ENCODE data around the gene M1AP. TPM values are rescaled to one million over a fixed set of nuclear protein-coding genes. Genes with fewer than 3 reads are reported as not detected.
A peak's percentile ranks its signal among the peaks of the same experiment; 100 is the strongest.

Gene M1AP
- total and polyA plus RNA-seq, 2 of the 8 experiments (the other 6 are each of a cell fraction or from before 2014, with no cell fraction given): 4.8 TPM

DNA sequence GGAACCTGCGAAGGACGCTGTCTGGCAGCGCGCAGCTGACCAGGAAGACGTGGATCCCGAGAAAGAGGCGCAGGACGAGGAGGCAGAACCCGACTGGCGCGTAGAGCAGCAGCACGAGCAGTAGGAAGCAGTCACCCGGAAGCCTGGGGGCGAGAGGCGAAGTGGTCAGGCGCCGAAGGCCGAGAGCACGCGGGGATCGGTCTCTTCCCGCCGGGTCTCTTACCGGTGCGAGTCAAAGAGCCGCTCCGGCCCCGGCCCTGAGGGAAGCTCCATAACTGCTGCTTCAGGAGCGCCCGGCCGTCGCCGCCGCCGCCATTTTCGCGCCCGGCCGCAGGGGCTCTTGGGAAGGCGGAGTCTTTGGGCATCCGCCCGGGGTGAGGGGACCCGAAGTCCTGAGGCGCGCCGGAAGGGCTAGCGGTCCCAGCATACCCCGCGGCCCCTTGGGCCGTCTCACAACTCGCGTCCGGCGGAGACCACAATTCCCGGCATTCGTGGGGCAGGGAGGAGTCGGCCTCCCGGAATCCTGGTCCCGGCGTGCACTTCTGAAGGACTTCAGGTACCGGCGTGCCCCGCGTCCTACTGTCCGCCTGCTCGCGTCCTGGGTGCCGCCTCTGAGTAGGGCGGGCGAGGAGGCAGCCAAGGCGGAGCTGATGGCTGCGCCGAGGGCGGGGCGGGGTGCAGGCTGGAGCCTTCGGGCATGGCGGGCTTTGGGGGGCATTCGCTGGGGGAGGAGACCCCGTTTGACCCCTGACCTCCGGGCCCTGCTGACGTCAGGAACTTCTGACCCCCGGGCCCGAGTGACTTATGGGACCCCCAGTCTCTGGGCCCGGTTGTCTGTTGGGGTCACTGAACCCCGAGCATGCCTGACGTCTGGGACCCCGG lies 118.5 kb downstream of the M1AP start, which contains the start of the genes AUP1 and HTRA2 (continued):
- TF ChIP-seq RNF2 (IDR thresholded peaks at IDR 0.05; ENCODE audit: borderline replicate concordance, low read depth, low read length, missing control alignments, poor library complexity, severe bottlenecking) (no peak), CBX8 (IDR thresholded peaks at IDR 0.05; ENCODE audit: borderline replicate concordance, low read depth, low read length) (no peak), TAF1 (IDR thresholded peaks at IDR 0.05; ENCODE audit: low read depth, low read length) (peak; percentile 96), NANOG (IDR thresholded peaks at IDR 0.05; ENCODE audit: insufficient read depth, low read depth, low read length, poor library complexity, severe bottlenecking) (peak; percentile 3), SIRT6 (IDR thresholded peaks at IDR 0.05; ENCODE audit: low read length) (no peak), HDAC2 (IDR thresholded peaks at IDR 0.05; ENCODE audit: borderline replicate concordance in 1 of 2, low read depth in 2 of 2, low read length in 2 of 2) (peak in 1 of 2 experiments; percentile 37; a peak in 1 of 4 replicates), KDM4A (IDR thresholded peaks at IDR 0.05; ENCODE audit: low read depth, low read length, severe bottlenecking) (peak; percentile 88)
- TF ChIP-seq, protein P1, sequence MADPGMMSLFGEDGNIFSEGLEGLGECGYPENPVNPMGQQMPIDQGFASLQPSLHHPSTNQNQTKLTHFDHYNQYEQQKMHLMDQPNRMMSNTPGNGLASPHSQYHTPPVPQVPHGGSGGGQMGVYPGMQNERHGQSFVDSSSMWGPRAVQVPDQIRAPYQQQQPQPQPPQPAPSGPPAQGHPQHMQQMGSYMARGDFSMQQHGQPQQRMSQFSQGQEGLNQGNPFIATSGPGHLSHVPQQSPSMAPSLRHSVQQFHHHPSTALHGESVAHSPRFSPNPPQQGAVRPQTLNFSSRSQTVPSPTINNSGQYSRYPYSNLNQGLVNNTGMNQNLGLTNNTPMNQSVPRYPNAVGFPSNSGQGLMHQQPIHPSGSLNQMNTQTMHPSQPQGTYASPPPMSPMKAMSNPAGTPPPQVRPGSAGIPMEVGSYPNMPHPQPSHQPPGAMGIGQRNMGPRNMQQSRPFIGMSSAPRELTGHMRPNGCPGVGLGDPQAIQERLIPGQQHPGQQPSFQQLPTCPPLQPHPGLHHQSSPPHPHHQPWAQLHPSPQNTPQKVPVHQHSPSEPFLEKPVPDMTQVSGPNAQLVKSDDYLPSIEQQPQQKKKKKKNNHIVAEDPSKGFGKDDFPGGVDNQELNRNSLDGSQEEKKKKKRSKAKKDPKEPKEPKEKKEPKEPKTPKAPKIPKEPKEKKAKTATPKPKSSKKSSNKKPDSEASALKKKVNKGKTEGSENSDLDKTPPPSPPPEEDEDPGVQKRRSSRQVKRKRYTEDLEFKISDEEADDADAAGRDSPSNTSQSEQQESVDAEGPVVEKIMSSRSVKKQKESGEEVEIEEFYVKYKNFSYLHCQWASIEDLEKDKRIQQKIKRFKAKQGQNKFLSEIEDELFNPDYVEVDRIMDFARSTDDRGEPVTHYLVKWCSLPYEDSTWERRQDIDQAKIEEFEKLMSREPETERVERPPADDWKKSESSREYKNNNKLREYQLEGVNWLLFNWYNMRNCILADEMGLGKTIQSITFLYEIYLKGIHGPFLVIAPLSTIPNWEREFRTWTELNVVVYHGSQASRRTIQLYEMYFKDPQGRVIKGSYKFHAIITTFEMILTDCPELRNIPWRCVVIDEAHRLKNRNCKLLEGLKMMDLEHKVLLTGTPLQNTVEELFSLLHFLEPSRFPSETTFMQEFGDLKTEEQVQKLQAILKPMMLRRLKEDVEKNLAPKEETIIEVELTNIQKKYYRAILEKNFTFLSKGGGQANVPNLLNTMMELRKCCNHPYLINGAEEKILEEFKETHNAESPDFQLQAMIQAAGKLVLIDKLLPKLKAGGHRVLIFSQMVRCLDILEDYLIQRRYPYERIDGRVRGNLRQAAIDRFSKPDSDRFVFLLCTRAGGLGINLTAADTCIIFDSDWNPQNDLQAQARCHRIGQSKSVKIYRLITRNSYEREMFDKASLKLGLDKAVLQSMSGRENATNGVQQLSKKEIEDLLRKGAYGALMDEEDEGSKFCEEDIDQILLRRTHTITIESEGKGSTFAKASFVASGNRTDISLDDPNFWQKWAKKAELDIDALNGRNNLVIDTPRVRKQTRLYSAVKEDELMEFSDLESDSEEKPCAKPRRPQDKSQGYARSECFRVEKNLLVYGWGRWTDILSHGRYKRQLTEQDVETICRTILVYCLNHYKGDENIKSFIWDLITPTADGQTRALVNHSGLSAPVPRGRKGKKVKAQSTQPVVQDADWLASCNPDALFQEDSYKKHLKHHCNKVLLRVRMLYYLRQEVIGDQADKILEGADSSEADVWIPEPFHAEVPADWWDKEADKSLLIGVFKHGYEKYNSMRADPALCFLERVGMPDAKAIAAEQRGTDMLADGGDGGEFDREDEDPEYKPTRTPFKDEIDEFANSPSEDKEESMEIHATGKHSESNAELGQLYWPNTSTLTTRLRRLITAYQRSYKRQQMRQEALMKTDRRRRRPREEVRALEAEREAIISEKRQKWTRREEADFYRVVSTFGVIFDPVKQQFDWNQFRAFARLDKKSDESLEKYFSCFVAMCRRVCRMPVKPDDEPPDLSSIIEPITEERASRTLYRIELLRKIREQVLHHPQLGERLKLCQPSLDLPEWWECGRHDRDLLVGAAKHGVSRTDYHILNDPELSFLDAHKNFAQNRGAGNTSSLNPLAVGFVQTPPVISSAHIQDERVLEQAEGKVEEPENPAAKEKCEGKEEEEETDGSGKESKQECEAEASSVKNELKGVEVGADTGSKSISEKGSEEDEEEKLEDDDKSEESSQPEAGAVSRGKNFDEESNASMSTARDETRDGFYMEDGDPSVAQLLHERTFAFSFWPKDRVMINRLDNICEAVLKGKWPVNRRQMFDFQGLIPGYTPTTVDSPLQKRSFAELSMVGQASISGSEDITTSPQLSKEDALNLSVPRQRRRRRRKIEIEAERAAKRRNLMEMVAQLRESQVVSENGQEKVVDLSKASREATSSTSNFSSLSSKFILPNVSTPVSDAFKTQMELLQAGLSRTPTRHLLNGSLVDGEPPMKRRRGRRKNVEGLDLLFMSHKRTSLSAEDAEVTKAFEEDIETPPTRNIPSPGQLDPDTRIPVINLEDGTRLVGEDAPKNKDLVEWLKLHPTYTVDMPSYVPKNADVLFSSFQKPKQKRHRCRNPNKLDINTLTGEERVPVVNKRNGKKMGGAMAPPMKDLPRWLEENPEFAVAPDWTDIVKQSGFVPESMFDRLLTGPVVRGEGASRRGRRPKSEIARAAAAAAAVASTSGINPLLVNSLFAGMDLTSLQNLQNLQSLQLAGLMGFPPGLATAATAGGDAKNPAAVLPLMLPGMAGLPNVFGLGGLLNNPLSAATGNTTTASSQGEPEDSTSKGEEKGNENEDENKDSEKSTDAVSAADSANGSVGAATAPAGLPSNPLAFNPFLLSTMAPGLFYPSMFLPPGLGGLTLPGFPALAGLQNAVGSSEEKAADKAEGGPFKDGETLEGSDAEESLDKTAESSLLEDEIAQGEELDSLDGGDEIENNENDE (IDR thresholded peaks at IDR 0.05; ENCODE audit: insufficient replicate concordance, low read length): no peak
